ENCODE results near the gene NANS. TPM values are rescaled to one million over a fixed set of nuclear protein-coding genes. Genes with fewer than 3 reads are reported as not detected.
A peak's percentile ranks its signal among the peaks of the same experiment; 100 is the strongest.

NANS gene
- total RNA-seq, 2 experiments from 2014 or later: 51.2 to 51.8 TPM

DNA sequence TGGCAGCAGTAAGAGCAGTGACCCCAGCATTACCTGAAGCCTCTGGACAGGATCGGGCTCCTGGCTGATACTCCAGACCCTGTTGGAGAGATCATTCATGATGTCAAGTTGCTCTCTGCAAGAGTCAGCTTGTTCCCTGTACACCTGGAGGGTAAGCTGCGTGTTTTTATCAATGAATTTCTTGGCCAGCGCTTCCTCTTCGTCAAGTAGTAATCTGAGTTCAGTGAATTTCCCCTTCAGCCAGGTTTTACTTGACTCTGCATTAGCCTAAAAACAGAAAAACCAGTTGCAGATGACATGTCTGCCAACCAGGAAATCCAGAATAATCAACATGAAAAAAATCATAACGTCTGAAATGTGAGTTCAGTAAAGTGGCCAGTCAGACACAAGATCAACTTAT, 43.4 kb downstream of the NANS start:
- intact Hi-C loops (cut with micrococcal nuclease): loop anchor here (10.0 kb wide), 1 partner anchor 165 kb away; no protein-coding TSS in a partner anchor
- H3K36me3 Mint-ChIP-seq (ENCODE audit: low read depth): peaks cover 50% of the 10 kb centered on the region
- DNase-seq: no peak
- peaks cover 67% of the 10 kb centered on the region for H3K4me1 Mint-ChIP-seq (ENCODE audit: low read depth)
- no peaks in the 10 kb centered on the region for H3K27me3 Mint-ChIP-seq
- TF ChIP-seq CTCF (IDR thresholded peaks at IDR 0.05): no peak
- POLR2A ChIA-PET: interaction anchor here (1.0 kb wide), 1 partner anchor 9 kb away, joined by 4 read pairs; no protein-coding TSS in a partner anchor
- no peak for ATAC-seq
- peak overlapping the region; percentile 95 for H3K27ac Mint-ChIP-seq
- H3K4me3 Mint-ChIP-seq: peak overlapping the region; percentile 18
- no peaks in the 10 kb centered on the region for H3K9me3 Mint-ChIP-seq
- CTCF ChIA-PET: interaction anchor here (1.1 to 2.1 kb wide), 2 partner anchors 19 to 25 kb away, joined by 3 to 6 read pairs; partner anchors contain the start of gene TRIM14

- peaks cover 51% of the 10 kb centered on the region for H3K36me3 Mint-ChIP-seq (ENCODE audit: low read depth)
- intact Hi-C loops (cut with micrococcal nuclease): loop anchor here (10.0 kb wide), 1 partner anchor 164 kb away; no protein-coding TSS in a partner anchor
- no peak overlapping the region for H3K4me3 Mint-ChIP-seq
- no peak for TF ChIP-seq CTCF (IDR thresholded peaks at IDR 0.05)
- peaks cover 70% of the 10 kb centered on the region for H3K4me1 Mint-ChIP-seq (ENCODE audit: low read depth)
- ATAC-seq: no peak
- POLR2A ChIA-PET: interaction anchor here (0.6 to 1.0 kb wide), 3 partner anchors 8 to 99 kb away, joined by 3 to 4 read pairs (median 3); no protein-coding TSS in a partner anchor
- H3K27ac Mint-ChIP-seq: peak overlapping the region; percentile 95
- CTCF ChIA-PET: interaction anchor here (1.1 to 2.1 kb wide), 3 partner anchors 13 to 26 kb away, joined by 3 to 7 read pairs (median 6); partner anchors contain the start of gene TRIM14
- H3K9me3 Mint-ChIP-seq: no peaks in the 10 kb centered on the region
- DNase-seq: no peak
- H3K27me3 Mint-ChIP-seq: no peaks in the 10 kb centered on the region
Measured at GRCh38 chr9:98100456-98100855, 43.9 kb downstream of the NANS start.

- POLR2A ChIA-PET: interaction anchor here (0.9 to 2.1 kb wide), 7 partner anchors 9 to 154 kb away, joined by 3 to 9 read pairs (median 4); partner anchors contain the start of genes ANP32B, NANS, TBC1D2 and TRIM14
- DNase-seq: no peak
- no peak for ATAC-seq
- Mint-ChIP-seq H3K4me1 (ENCODE audit: low read depth) (peaks cover 78% of the 10 kb centered on the region), H3K4me3 (peak overlapping the region; percentile 66), H3K27ac (peak overlapping the region; percentile 95), H3K9me3 (no peaks in the 10 kb centered on the region), H3K36me3 (ENCODE audit: low read depth) (peaks cover 58% of the 10 kb centered on the region), H3K27me3 (no peaks in the 10 kb centered on the region)
- no peak for TF ChIP-seq CTCF (IDR thresholded peaks at IDR 0.05)
- intact Hi-C loops (cut with micrococcal nuclease): loop anchor here (10.0 kb wide), 1 partner anchor 163 kb away; no protein-coding TSS in a partner anchor
- CTCF ChIA-PET: interaction anchor here (0.7 to 1.8 kb wide), 12 partner anchors 10 to 217 kb away, joined by 3 to 7 read pairs (median 4); partner anchors contain the start of gene TBC1D2
Measured at GRCh38 chr9:98101416-98101815, 44.9 kb downstream of the NANS start.

DNA sequence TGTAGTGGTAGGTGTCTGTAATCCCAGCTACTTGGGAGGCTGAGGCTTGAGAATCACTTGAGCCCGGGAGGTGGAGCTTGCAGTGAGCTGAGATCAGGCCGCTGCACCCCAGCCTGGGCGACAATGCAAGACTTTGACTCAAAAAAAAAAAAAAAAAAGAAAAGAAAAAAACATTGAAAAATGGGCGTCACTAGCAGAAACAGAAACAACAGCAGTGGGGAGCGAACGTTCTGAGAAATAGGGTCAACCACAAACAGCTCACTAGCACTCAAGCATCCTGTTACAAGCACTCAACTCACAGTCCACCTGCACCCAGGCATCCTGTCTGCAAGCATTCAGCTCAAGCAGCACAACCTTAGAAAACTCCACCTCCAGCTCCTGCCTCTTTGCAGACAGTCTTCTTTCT, 45.3 kb downstream of the NANS start:
- peaks cover 56% of the 10 kb centered on the region for H3K36me3 Mint-ChIP-seq (ENCODE audit: low read depth)

More for the DNA sequence above, 45.3 kb downstream of the NANS start:
- intact Hi-C loops (cut with micrococcal nuclease): loop anchor here (10.0 kb wide), 1 partner anchor 163 kb away; no protein-coding TSS in a partner anchor
- TF ChIP-seq CTCF (IDR thresholded peaks at IDR 0.05): no peak
- POLR2A ChIA-PET: interaction anchor here (0.9 to 2.1 kb wide), 6 partner anchors 10 to 153 kb away, joined by 3 to 9 read pairs (median 5); partner anchors contain the start of genes ANP32B, NANS, TBC1D2 and TRIM14
- H3K4me3 Mint-ChIP-seq: peak overlapping the region; percentile 66
- no peaks in the 10 kb centered on the region for H3K27me3 Mint-ChIP-seq
- DNase-seq (peak; percentile 89), ATAC-seq (peak; percentile 97)
- CTCF ChIA-PET: interaction anchor here (0.7 to 1.8 kb wide), 11 partner anchors 9 to 218 kb away, joined by 3 to 7 read pairs (median 4); partner anchors contain the start of gene TBC1D2
- peaks cover 2% of the 10 kb centered on the region for H3K9me3 Mint-ChIP-seq
- peaks cover 77% of the 10 kb centered on the region for H3K4me1 Mint-ChIP-seq (ENCODE audit: low read depth)
- peak overlapping the region; percentile 95 for H3K27ac Mint-ChIP-seq
